ENCODE data around the gene FAM219B. TPM values are rescaled to one million over a fixed set of nuclear protein-coding genes. Genes with fewer than 3 reads are reported as not detected.

The FAM219B gene
- total and polyA plus RNA-seq, 10 of the 15 experiments (the other 5 are each of a cell fraction or from before 2014, with no cell fraction given), result 7.6 to 53.2 (median 29.4) TPM

DNA sequence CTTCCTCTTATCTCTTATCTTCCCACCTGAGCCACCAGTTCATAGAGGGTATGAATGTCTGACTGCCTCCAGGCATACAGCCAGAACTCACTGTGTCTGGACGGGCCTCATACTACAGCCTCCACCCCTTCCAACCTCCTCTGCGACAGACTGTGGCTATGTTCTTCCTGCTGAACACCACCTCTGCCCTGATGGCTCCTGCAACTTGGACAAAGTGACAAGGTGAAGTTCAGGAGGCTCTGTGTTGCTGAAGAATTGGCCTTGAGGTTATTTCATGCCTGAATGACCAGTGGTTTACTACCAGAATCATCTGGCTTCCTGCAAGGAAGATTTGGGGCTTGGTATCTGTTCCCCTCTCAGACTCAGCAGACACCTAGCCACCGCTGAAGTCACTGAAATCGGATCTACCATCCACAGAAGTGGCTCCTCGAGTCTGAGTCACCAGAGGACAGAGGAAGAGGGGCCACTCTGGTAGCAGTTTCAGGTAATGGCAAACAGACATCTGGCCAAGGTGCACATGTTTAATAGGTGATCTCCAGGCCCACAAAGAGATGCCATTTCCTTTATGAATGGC is 49.5 kb downstream of the FAM219B start:
- no TSS peak for BruUV-seq (replicated peaks)
- peaks cover 7 to 14% of the 10 kb centered on the region in 2 experiments; a peak in 3 of 4 replicates for H3K36me3 ChIP-seq (ENCODE audit: control insufficient read depth in 2 of 2, insufficient read depth in 2 of 2, low read length in 1 of 2)
- H3K4me2 ChIP-seq (ENCODE audit: control insufficient read depth, insufficient read depth), result peak overlapping the region; percentile 90
- peaks cover 39% of the 10 kb centered on the region for H3K79me2 ChIP-seq (ENCODE audit: control insufficient read depth, insufficient read depth, low read length)
- no peaks in the 10 kb centered on the region for H3K27me3 ChIP-seq (replicated peaks in 1 of 2; ENCODE audit: control insufficient read depth in 2 of 2, insufficient read depth in 2 of 2, low read length in 1 of 2)
- peaks cover 3% of the 10 kb centered on the region; the same call in 1 of the 2 replicates for H4K20me1 ChIP-seq (ENCODE audit: control insufficient read depth, insufficient read depth)
- peak overlapping the region; percentile 80 for H3K27ac ChIP-seq (ENCODE audit: control insufficient read depth, insufficient read depth)
- H3K4me1 ChIP-seq (ENCODE audit: control insufficient read depth, insufficient read depth, low read length), result peaks cover 46% of the 10 kb centered on the region
- in situ Hi-C loops (cut with MboI) (no loop called here), intact Hi-C loops (cut with micrococcal nuclease; ENCODE audit: unreplicated experiment) (loop anchor here (2.0 to 5.0 kb wide), 2 partner anchors 14 to 45 kb away; no protein-coding TSS in a partner anchor)
- 1% methylated on average over 5 of the region's 5 CpGs for WGBS (ENCODE audit: insufficient coverage, insufficient replicate concordance, low lambda C conversion rate, missing lambda C conversion rate)
- H3K4me3 ChIP-seq, result peak overlapping the region; percentile 35; the same call in 1 of the 2 replicates
- RAD21 ChIA-PET (ENCODE audit: unreplicated experiment), result interaction anchor here (1.0 to 5.6 kb wide), 8 partner anchors 12 to 94 kb away, joined by 3 to 57 read pairs (median 8); no protein-coding TSS in a partner anchor
- no peaks in the 10 kb centered on the region for H3K9me3 ChIP-seq (replicated peaks; ENCODE audit: control insufficient read depth, insufficient read depth, low read length)
- peak; percentile 78 for DNase-seq (ENCODE audit: low read depth, low spot score)
- SMC1A ChIA-PET (ENCODE audit: uncharacterized antibody, unreplicated experiment), result interaction anchor here (0.6 to 7.5 kb wide), 10 partner anchors 12 to 86 kb away, joined by 3 to 120 read pairs (median 8); partner anchors contain the start of gene FAM219B
- peak overlapping the region; percentile 42 for H3K9ac ChIP-seq (ENCODE audit: control insufficient read depth, insufficient read depth, low read length)
- CTCF ChIA-PET, result interaction anchor here (0.7 to 5.9 kb wide), 8 partner anchors 13 to 88 kb away, joined by 3 to 76 read pairs (median 8); partner anchors contain the start of gene ULK3
- H2AFZ ChIP-seq (ENCODE audit: control insufficient read depth, low read depth, low read length), result no peak overlapping the region
- ATAC-seq, result peak; percentile 91
- POLR2A ChIA-PET, result interaction anchor here (0.6 to 5.8 kb wide), 12 partner anchors 9 to 322 kb away, joined by 3 to 80 read pairs (median 3); partner anchors contain the start of genes COX5A, FAM219B, SCAMP2 and ULK3
- peak; percentile 98 for FAIRE-seq
- TF ChIP-seq NR2F1 (conservative IDR thresholded peaks at IDR 0.05) (0 out of 2 replicates have a peak, but pooled peaks have one; percentile 22), PBX3 (IDR thresholded peaks at IDR 0.05; ENCODE audit: insufficient replicate concordance, low read depth, low read length) (no peak), YBX1 (IDR thresholded peaks at IDR 0.05) (no peak), RBBP5 (conservative IDR thresholded peaks at IDR 0.05) (no peak), SMARCA5 (IDR thresholded peaks at IDR 0.05) (0 out of 2 replicates have a peak, but pooled peaks have one; percentile 23), TCF7 (IDR thresholded peaks at IDR 0.05; ENCODE audit: borderline replicate concordance) (no peak), NFYB (IDR thresholded peaks at IDR 0.05; ENCODE audit: insufficient read depth, low read depth, low read length) (no peak), MEF2A (IDR thresholded peaks at IDR 0.05; ENCODE audit: insufficient read depth, low read depth, low read length) (0 out of 2 replicates have a peak, but pooled peaks have one; percentile 22), NFIC (IDR thresholded peaks at IDR 0.05; ENCODE audit: low read depth, low read length) (peak; percentile 55; the same call in 1 of the 2 replicates), SMAD5 (IDR thresholded peaks at IDR 0.05; ENCODE audit: low read depth) (0 out of 2 replicates have a peak, but pooled peaks have one; percentile 41), PAX5 (IDR thresholded peaks at IDR 0.05; ENCODE audit: borderline replicate concordance, low read depth, low read length) (peak; percentile 70; the same call in 1 of the 2 replicates), RUNX3 (IDR thresholded peaks at IDR 0.05; ENCODE audit: low read length) (peak; percentile 86), TBL1XR1 (IDR thresholded peaks at IDR 0.05; ENCODE audit: low read depth, low read length) (no peak), TCF3 (IDR thresholded peaks at IDR 0.05; ENCODE audit: borderline replicate concordance, insufficient read depth, low read depth, low read length) (no peak)
- TF ChIP-seq, protein P1, sequence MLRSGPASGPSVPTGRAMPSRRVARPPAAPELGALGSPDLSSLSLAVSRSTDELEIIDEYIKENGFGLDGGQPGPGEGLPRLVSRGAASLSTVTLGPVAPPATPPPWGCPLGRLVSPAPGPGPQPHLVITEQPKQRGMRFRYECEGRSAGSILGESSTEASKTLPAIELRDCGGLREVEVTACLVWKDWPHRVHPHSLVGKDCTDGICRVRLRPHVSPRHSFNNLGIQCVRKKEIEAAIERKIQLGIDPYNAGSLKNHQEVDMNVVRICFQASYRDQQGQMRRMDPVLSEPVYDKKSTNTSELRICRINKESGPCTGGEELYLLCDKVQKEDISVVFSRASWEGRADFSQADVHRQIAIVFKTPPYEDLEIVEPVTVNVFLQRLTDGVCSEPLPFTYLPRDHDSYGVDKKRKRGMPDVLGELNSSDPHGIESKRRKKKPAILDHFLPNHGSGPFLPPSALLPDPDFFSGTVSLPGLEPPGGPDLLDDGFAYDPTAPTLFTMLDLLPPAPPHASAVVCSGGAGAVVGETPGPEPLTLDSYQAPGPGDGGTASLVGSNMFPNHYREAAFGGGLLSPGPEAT (IDR thresholded peaks at IDR 0.05; ENCODE audit: low read depth), result no peak
- TF ChIP-seq, protein P2, sequence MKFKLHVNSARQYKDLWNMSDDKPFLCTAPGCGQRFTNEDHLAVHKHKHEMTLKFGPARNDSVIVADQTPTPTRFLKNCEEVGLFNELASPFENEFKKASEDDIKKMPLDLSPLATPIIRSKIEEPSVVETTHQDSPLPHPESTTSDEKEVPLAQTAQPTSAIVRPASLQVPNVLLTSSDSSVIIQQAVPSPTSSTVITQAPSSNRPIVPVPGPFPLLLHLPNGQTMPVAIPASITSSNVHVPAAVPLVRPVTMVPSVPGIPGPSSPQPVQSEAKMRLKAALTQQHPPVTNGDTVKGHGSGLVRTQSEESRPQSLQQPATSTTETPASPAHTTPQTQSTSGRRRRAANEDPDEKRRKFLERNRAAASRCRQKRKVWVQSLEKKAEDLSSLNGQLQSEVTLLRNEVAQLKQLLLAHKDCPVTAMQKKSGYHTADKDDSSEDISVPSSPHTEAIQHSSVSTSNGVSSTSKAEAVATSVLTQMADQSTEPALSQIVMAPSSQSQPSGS (IDR thresholded peaks at IDR 0.05; ENCODE audit: low read length), result peak; percentile 69; the same call in 1 of the 2 replicates
- TF ChIP-seq, protein P3, sequence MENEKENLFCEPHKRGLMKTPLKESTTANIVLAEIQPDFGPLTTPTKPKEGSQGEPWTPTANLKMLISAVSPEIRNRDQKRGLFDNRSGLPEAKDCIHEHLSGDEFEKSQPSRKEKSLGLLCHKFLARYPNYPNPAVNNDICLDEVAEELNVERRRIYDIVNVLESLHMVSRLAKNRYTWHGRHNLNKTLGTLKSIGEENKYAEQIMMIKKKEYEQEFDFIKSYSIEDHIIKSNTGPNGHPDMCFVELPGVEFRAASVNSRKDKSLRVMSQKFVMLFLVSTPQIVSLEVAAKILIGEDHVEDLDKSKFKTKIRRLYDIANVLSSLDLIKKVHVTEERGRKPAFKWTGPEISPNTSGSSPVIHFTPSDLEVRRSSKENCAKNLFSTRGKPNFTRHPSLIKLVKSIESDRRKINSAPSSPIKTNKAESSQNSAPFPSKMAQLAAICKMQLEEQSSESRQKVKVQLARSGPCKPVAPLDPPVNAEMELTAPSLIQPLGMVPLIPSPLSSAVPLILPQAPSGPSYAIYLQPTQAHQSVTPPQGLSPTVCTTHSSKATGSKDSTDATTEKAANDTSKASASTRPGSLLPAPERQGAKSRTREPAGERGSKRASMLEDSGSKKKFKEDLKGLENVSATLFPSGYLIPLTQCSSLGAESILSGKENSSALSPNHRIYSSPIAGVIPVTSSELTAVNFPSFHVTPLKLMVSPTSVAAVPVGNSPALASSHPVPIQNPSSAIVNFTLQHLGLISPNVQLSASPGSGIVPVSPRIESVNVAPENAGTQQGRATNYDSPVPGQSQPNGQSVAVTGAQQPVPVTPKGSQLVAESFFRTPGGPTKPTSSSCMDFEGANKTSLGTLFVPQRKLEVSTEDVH (IDR thresholded peaks at IDR 0.05; ENCODE audit: low read depth, partially characterized antibody), result no peak

Measured in GM12878 (cell line).